HCT116 (cell line): Measurements from ENCODE around the gene DPH5. TPM values are rescaled to one million over a fixed set of nuclear protein-coding genes. Genes with fewer than 3 reads are reported as not detected.

Experiments used
- ATAC-seq: fragments of 200-7000 bp; cut with Tn5 transposase; 2 replicates; pipeline ENCODE4 v1.9.1; 2020; ENCODE audit warnings: mild to moderate bottlenecking, moderate library complexity
- BruUV-seq: library from RNA; stranded (reverse); fragments of 400-500 nt; replicated peaks from 2 replicates; lab custom pipeline; 2021; lab: Mats Ljungman, UMichigan
- CTCF ChIA-PET: fragments of 300-600 bp; sonication (Branson Sonifier 250); formaldehyde crosslinking; loops from one replicate; lab custom pipeline; 2021; ENCODE audit warnings: antibody characterized with exemption; lab: Charles Lee
- POLR2A ChIA-PET: fragments of 300-600, 350-600 bp; sonication (Branson Sonifier 250); formaldehyde crosslinking; loops from one replicate; lab custom pipeline; 2021; ENCODE audit warnings: antibody characterized with exemption; lab: Charles Lee
- RAD21 ChIA-PET, 2 experiments: fragments of 300-600 bp; sonication (Branson Sonifier 250); formaldehyde crosslinking; loops; one replicate each; lab custom pipeline; 2023; ENCODE audit warnings: low total read pairs in 2 of 2; ENCODE audit not compliant: uncharacterized antibody in 2 of 2, unreplicated experiment in 2 of 2, low non-redundant PET in 1 of 2; lab: Charles Lee
- DNase-seq: peaks from one replicate; pipeline ENCODE4 v3.0.0-alpha.2; 2010; ENCODE audit warnings: low read depth, low spot score
- H2AFZ ChIP-seq: fragments of 200-600 bp; shearing (Covaris generic), sonication (generic); 2 replicates; pipeline ENCODE4 v1.6.1; 2017; ENCODE audit warnings: low read depth, mixed run types, mixed read lengths, antibody characterized with exemption, low read length; ENCODE audit not compliant: poor library complexity, severe bottlenecking
- H3K27ac ChIP-seq: 2 replicates; pipeline ENCODE4 v1.5.1; 2012; ENCODE audit warnings: low read depth, low read length
- H3K27me3 ChIP-seq: fragments of 200-600 bp; sonication (generic); 2 replicates; pipeline ENCODE4 v1.6.1; 2016; ENCODE audit warnings: mixed run types, low read length, mixed read lengths; ENCODE audit not compliant: insufficient read depth
- H3K36me3 ChIP-seq, 2 experiments: fragments of 200-500 bp in 1 of 2; fragments of 200-600 bp in 1 of 2; sonication (Bioruptor generic) in 1 of 2; sonication (generic) in 1 of 2; 2 replicates each; pipeline versions ENCODE4 v1.5.1 to v1.6.1; 2014 to 2016; ENCODE audit warnings: low read length in 2 of 2, inconsistent platforms in 1 of 2, mixed read lengths in 1 of 2, mixed run types in 1 of 2; ENCODE audit not compliant: insufficient read depth in 2 of 2, control insufficient read depth in 1 of 2
- H3K4me1 ChIP-seq, 2 experiments: fragments of 200-600 bp in 1 of 2; sonication (generic) in 1 of 2; 2 replicates each; pipeline versions ENCODE4 v1.5.1 to v1.6.1; 2012 to 2017; ENCODE audit warnings: low read length in 2 of 2, inconsistent platforms in 1 of 2, mild to moderate bottlenecking in 1 of 2, mixed read lengths in 1 of 2, mixed run types in 1 of 2, moderate library complexity in 1 of 2; ENCODE audit not compliant: insufficient read depth in 2 of 2, control insufficient read depth in 1 of 2
- H3K4me2 ChIP-seq: fragments of 200-600 bp; sonication (generic); 2 replicates; pipeline ENCODE4 v1.6.1; 2017; ENCODE audit warnings: mixed run types, low read length, mixed read lengths
- H3K4me3 ChIP-seq, 2 experiments: fragments of 200-600 bp in 1 of 2; sonication (generic) in 1 of 2; replicated peaks in 1 of 2; 2 replicates each; pipeline ENCODE4 v1.5.1; 2011 to 2016; ENCODE audit warnings: low read length in 2 of 2, control low read depth in 1 of 2, low read depth in 1 of 2, mild to moderate bottlenecking in 1 of 2, mixed read lengths in 1 of 2, mixed run types in 1 of 2
- H3K79me2 ChIP-seq: fragments of 200-600 bp; sonication (generic); 2 replicates; pipeline ENCODE4 v1.6.1; 2017; ENCODE audit warnings: mild to moderate bottlenecking, mixed run types, low read length, moderate library complexity, mixed read lengths; ENCODE audit not compliant: insufficient read depth
- H3K9ac ChIP-seq: fragments of 200-600 bp; sonication (generic); 2 replicates; pipeline ENCODE4 v1.6.1; 2016; ENCODE audit warnings: low read length, mixed read lengths
- H3K9me2 ChIP-seq: fragments of 200-600 bp; sonication (generic), shearing (Covaris generic); 2 replicates; pipeline ENCODE4 v1.6.1; 2017; ENCODE audit warnings: mixed run types, mild to moderate bottlenecking, moderate library complexity; ENCODE audit not compliant: insufficient read depth
- H3K9me3 ChIP-seq, 2 experiments: fragments of 200-500 bp in 1 of 2; fragments of 200-600 bp in 1 of 2; sonication (Bioruptor generic) in 1 of 2; sonication (generic) in 1 of 2; 2 replicates each; pipeline ENCODE4 v1.6.1; 2014 to 2017; ENCODE audit warnings: low read length in 2 of 2, mixed read lengths in 2 of 2, inconsistent platforms in 1 of 2, low read depth in 1 of 2, mild to moderate bottlenecking in 1 of 2, mixed run types in 1 of 2, moderate library complexity in 1 of 2; ENCODE audit not compliant: control insufficient read depth in 1 of 2, insufficient read depth in 1 of 2
- H4K20me1 ChIP-seq: fragments of 200-600 bp; sonication (generic), shearing (Covaris generic); 2 replicates; pipeline ENCODE4 v1.6.1; 2017; ENCODE audit warnings: mixed run types, mild to moderate bottlenecking, moderate library complexity; ENCODE audit not compliant: insufficient read depth
- ATF3 ChIP-seq: IDR thresholded peaks from 2 replicates; pipeline ENCODE4 v1.6.1; 2012
- CBX3 ChIP-seq: IDR thresholded peaks from 2 replicates; pipeline ENCODE4 v1.6.1; 2012; ENCODE audit warnings: low read depth
- CEBPB ChIP-seq: IDR thresholded peaks from 2 replicates; pipeline ENCODE4 v1.6.1; 2012; ENCODE audit warnings: low read depth
- CTCF ChIP-seq, 3 experiments: fragments of 200-600 bp in 1 of 3; sonication (generic) in 1 of 3; IDR thresholded peaks in 2 of 3; conservative IDR thresholded peaks in 1 of 3; 2 replicates each; pipeline ENCODE4 v1.5.1; 2012 to 2017; ENCODE audit warnings: low read depth in 2 of 3, low read length in 2 of 3, antibody characterized with exemption in 1 of 3, borderline replicate concordance in 1 of 3, control low read depth in 1 of 3, mild to moderate bottlenecking in 1 of 3, mixed read lengths in 1 of 3, mixed run types in 1 of 3, moderate library complexity in 1 of 3; ENCODE audit not compliant: insufficient read depth in 1 of 3
- ELF1 ChIP-seq: IDR thresholded peaks from 2 replicates; pipeline ENCODE4 v1.6.1; 2012; ENCODE audit warnings: low read depth, borderline replicate concordance
- EZH2 ChIP-seq: fragments of 200-600 bp; sonication (generic); IDR thresholded peaks from 2 replicates; pipeline ENCODE4 v1.6.1; 2017; ENCODE audit warnings: antibody characterized with exemption, mixed run types
- FOSL1 ChIP-seq: IDR thresholded peaks from 2 replicates; pipeline ENCODE4 v1.6.1; 2012; ENCODE audit warnings: low read depth
- POLR2AphosphoS5 ChIP-seq: IDR thresholded peaks from 2 replicates; pipeline ENCODE4 v1.6.1; 2011; ENCODE audit warnings: mild to moderate bottlenecking, low read depth, low read length, moderate library complexity
- RAD21 ChIP-seq: IDR thresholded peaks from 2 replicates; pipeline ENCODE4 v1.6.1; 2012; ENCODE audit warnings: low read depth, mild to moderate bottlenecking
- REST ChIP-seq: IDR thresholded peaks from 2 replicates; pipeline ENCODE4 v1.6.1; 2012; ENCODE audit warnings: low read depth
- SIN3A ChIP-seq: IDR thresholded peaks from 2 replicates; pipeline ENCODE4 v1.6.1; 2012; ENCODE audit warnings: low read depth
- ZBTB33 ChIP-seq: IDR thresholded peaks from 2 replicates; pipeline ENCODE4 v1.6.1; 2011; ENCODE audit warnings: mild to moderate bottlenecking, low read length, moderate library complexity; ENCODE audit not compliant: insufficient replicate concordance; ENCODE audit errors: extremely low read depth
- intact Hi-C: fragments of 100-400 bp; cut with micrococcal nuclease; formaldehyde crosslinking; loops from 2 replicates; pipeline ENCODE4 v1.10.0; 2022
- total RNA-seq: library from RNA; stranded (reverse); gene quantifications from one replicate; pipeline ENCODE4 v1.2.1, GENCODE V29; 2021; ENCODE audit not compliant: unreplicated experiment

DPH5 gene
- total RNA-seq, 1 experiment from 2014 or later: 55.8 TPM

GRCh38 chr1:101050869-101051268, 25.3 kb upstream of the DPH5 start:
- Histone ChIP-seq H3K27me3 (no peaks in the 10 kb centered on the region), H3K4me2 (no peak overlapping the region), H3K36me3 (no peaks in the 10 kb centered on the region), H3K9ac (no peak overlapping the region), H3K4me1 (no peaks in the 10 kb centered on the region), H3K9me2 (no peaks in the 10 kb centered on the region), H3K79me2 (no peaks in the 10 kb centered on the region), H3K4me3 (no peak overlapping the region), H4K20me1 (no peaks in the 10 kb centered on the region), H2AFZ (no peak overlapping the region), H3K27ac (no peak overlapping the region), H3K9me3 (no peaks in the 10 kb centered on the region)
- RAD21 ChIA-PET: no interaction called here
- POLR2A ChIA-PET: no interaction called here
- no TSS peak for BruUV-seq
- ATAC-seq (no peak), DNase-seq (no peak)
- CTCF ChIA-PET: interaction anchor here (0.6 kb wide), 1 partner anchor 307 kb away, joined by 3 read pairs; no protein-coding TSS in a partner anchor
- intact Hi-C loops: no loop called here
- no peak for TF ChIP-seq SIN3A

- BruUV-seq: no TSS peak
- no peak overlapping the region for H2AFZ ChIP-seq
- ChIA-PET CTCF (no interaction called here), RAD21 (no interaction called here), POLR2A (no interaction called here)
- DNase-seq: no peak
- no peaks in the 10 kb centered on the region; a peak in 1 of 4 replicates for H3K4me1 ChIP-seq
- no peaks in the 10 kb centered on the region for H3K27me3 ChIP-seq
- peaks cover 0 to 8% of the 10 kb centered on the region in 2 experiments; a peak in 1 of 4 replicates for H3K36me3 ChIP-seq
- intact Hi-C loops: no loop called here
- peaks cover 0 to 4% of the 10 kb centered on the region in 2 experiments; a peak in 3 of 4 replicates for H3K9me3 ChIP-seq
- H3K9me2 ChIP-seq: no peaks in the 10 kb centered on the region
- H3K27ac ChIP-seq: no peak overlapping the region
- no peak overlapping the region for H3K4me2 ChIP-seq
- no peaks in the 10 kb centered on the region for H4K20me1 ChIP-seq
- no peak overlapping the region for H3K4me3 ChIP-seq
- ATAC-seq: no peak
- 0 out of 2 replicates have a peak, but pooled peaks cover 5% of the 10 kb centered on the region for H3K79me2 ChIP-seq
- no peak overlapping the region for H3K9ac ChIP-seq
- TF ChIP-seq ATF3: no peak
- no peak for TF ChIP-seq CEBPB
- TF ChIP-seq POLR2AphosphoS5: no peak
- no peak for TF ChIP-seq REST
- TF ChIP-seq SIN3A: no peak
- TF ChIP-seq ZBTB33: no peak
- no peak for TF ChIP-seq CTCF (IDR thresholded peaks at IDR 0.05 in 2 of 3, conservative IDR thresholded peaks at IDR 0.05 in 1 of 3; ENCODE audit: borderline replicate concordance in 1 of 3, insufficient read depth in 1 of 3, low read depth in 2 of 3, low read length in 2 of 3)
- TF ChIP-seq EZH2: no peak
- no peak for TF ChIP-seq ELF1
- no peak for TF ChIP-seq FOSL1
- TF ChIP-seq CBX3: no peak
- no peak for TF ChIP-seq RAD21
Measured at GRCh38 chr1:101044749-101045148, 19.2 kb upstream of the DPH5 start.
